Spleen (tissue), 11 donors: ENCODE measurements around the gene RBM10. TPM values are rescaled to one million over a fixed set of nuclear protein-coding genes. Genes with fewer than 3 reads are reported as not detected.

ENCODE experiments used
- DNase-seq: peaks from one replicate; pipeline ENCODE4 v3.0.0-alpha.2; 2020
- H3K27ac ChIP-seq, 8 donors: fragments of 200-600 bp; sonication (generic) in 7 of 8; 1 replicate in 4 of 8; 2 replicates in 4 of 8; pipeline versions ENCODE4 v1.5.0 to v1.8.0; 2016 to 2021; ENCODE audit warnings: inconsistent platforms in 4 of 8, mild to moderate bottlenecking in 4 of 8, moderate library complexity in 1 of 8
- H3K27me3 ChIP-seq, 7 donors: fragments of 200-600 bp; sonication (generic) in 6 of 7; replicated peaks in 1 of 7; 1 replicate in 4 of 7; 2 replicates in 3 of 7; pipeline versions ENCODE4 v1.5.0 to v1.8.0; 2016 to 2021; ENCODE audit warnings: inconsistent platforms in 3 of 7, mild to moderate bottlenecking in 1 of 7
- H3K36me3 ChIP-seq, 6 donors: fragments of 200-600 bp; sonication (generic) in 5 of 6; 1 replicate in 4 of 6; 2 replicates in 2 of 6; pipeline versions ENCODE4 v1.5.0 to v1.8.0; 2016 to 2021; ENCODE audit warnings: inconsistent platforms in 2 of 6
- H3K4me1 ChIP-seq, 6 donors: fragments of 200-600 bp; sonication (generic) in 5 of 6; 1 replicate in 3 of 6; 2 replicates in 3 of 6; pipeline versions ENCODE4 v1.5.0 to v1.8.0; 2016 to 2021; ENCODE audit warnings: inconsistent platforms in 3 of 6
- H3K4me3 ChIP-seq, 8 donors: fragments of 200-600 bp; sonication (generic) in 7 of 8; 1 replicate in 4 of 8; 2 replicates in 4 of 8; pipeline versions ENCODE4 v1.5.0 to v1.8.0; 2016 to 2021; ENCODE audit warnings: inconsistent platforms in 4 of 8, mild to moderate bottlenecking in 4 of 8, moderate library complexity in 2 of 8
- H3K9me3 ChIP-seq, 8 donors: fragments of 200-600 bp; sonication (generic) in 7 of 8; 1 replicate in 4 of 8; 2 replicates in 4 of 8; pipeline versions ENCODE4 v1.5.0 to v1.8.0; 2016 to 2021; ENCODE audit warnings: inconsistent platforms in 4 of 8
- POLR2A ChIP-seq, 3 donors: fragments of 450-650 bp; IDR thresholded peaks; one replicate each; pipeline ENCODE4 v1.5.1; 2017; ENCODE audit warnings: antibody characterized with exemption in 3 of 3, mild to moderate bottlenecking in 1 of 3
- POLR2AphosphoS5 ChIP-seq, 3 donors: sonication (generic); formaldehyde crosslinking; IDR thresholded peaks; one replicate each; pipeline ENCODE4 v1.5.1; 2017; ENCODE audit warnings: antibody characterized with exemption in 3 of 3
- WGBS, 5 donors: extraction: QIAGEN DNeasy Blood & Tissue Kit in 3 of 5; methylation state at CpG; one replicate each; pipeline versions ENCODE4 v1.1.5 to v1.1.7; 2013 to 2018; 5-methylcytosine and 5-hydroxymethylcytosine counted together
- intact Hi-C: fragments of 100-400 bp; cut with DNase I; formaldehyde crosslinking; loops from one replicate; pipeline ENCODE4 v1.15.0; 2023; ENCODE audit warnings: low total_unique reads
- polyA plus RNA-seq, 3 donors: library from polyadenylated mRNA; stranded (reverse); fragments of 200-250 nt; gene quantifications; one replicate each; pipeline ENCODE4 v1.2.1, GENCODE V29; 2013
- total RNA-seq, 7 donors: library from RNA; depleted of rRNA in 3 of 7; stranded (reverse); fragments of >200 nt in 3 of 7; fragmentation: NEBNext Ultra II Directional in 4 of 7; extraction: Animal tissue kit (Norgen Biotek cat#: 25700) in 4 of 7; gene quantifications; one replicate each; pipeline versions ENCODE4 v1.1.0 to v1.2.1, GENCODE V29; 2016 to 2021
- TF ChIP-seq, protein P1 (sequence below), 11 experiments: fragments of 200-600 bp in 7 of 11; fragments of 450-650 bp in 4 of 11; sonication (generic) in 4 of 11; IDR thresholded peaks in 8 of 11; conservative IDR thresholded peaks in 3 of 11; 1 replicate in 7 of 11; 2 replicates in 4 of 11; pipeline versions ENCODE4 v1.4.0 to v1.8.0; 2016 to 2021; ENCODE audit warnings: antibody characterized with exemption in 11 of 11, inconsistent platforms in 4 of 11, mild to moderate bottlenecking in 1 of 11
- donor health status: healthy with polysubstance abuse.
- donor health status: DM: no; HTN: no; CAD: no; lungs with moderate emphysema.
- donor health status: DM: no; HTN: no; CAD: no.
- donor health status: Bipolar disorder and iron deficiency.
- donor health status: healthy.
- donor health status: DM: no; HTN: no; CAD: no.
- donor health status: DM: yes; HTN: yes; CAD: no.

Gene RBM10
- total and polyA plus RNA-seq, 10 donors = 21.6 to 38.4 (median 29.7) TPM

DNA sequence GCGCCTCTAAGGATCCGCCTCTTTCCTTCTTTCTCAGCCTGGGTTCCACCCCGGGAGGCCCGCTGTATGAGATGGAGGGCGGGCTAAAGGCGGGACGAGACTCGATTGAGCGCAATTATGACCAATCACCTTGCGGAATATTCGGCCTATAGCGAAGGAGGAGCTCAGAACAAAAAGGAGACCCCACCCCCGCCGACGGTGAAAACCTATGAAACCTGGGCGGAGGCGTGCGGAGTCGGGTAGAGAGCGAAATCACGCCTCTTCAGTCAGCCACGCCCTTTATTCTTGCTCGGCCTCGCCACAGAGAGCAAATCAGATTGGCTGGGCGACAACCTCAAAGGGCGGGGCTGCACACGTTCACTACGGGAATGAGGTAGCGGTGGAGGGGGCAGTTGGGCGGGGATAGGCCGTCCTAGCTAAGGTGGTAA is 72.8 kb downstream of the RBM10 start:
- H3K4me3 ChIP-seq = peak overlapping the region; percentile 54 to 96 (median 73)
- H3K27ac ChIP-seq = peak overlapping the region; percentile 95 to 99 (median 98)
- TF ChIP-seq, protein P1, sequence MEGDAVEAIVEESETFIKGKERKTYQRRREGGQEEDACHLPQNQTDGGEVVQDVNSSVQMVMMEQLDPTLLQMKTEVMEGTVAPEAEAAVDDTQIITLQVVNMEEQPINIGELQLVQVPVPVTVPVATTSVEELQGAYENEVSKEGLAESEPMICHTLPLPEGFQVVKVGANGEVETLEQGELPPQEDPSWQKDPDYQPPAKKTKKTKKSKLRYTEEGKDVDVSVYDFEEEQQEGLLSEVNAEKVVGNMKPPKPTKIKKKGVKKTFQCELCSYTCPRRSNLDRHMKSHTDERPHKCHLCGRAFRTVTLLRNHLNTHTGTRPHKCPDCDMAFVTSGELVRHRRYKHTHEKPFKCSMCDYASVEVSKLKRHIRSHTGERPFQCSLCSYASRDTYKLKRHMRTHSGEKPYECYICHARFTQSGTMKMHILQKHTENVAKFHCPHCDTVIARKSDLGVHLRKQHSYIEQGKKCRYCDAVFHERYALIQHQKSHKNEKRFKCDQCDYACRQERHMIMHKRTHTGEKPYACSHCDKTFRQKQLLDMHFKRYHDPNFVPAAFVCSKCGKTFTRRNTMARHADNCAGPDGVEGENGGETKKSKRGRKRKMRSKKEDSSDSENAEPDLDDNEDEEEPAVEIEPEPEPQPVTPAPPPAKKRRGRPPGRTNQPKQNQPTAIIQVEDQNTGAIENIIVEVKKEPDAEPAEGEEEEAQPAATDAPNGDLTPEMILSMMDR (IDR thresholded peaks at IDR 0.05 in 8 of 11, conservative IDR thresholded peaks at IDR 0.05 in 3 of 11) = peak in 1 of 11 experiments; percentile 14
- TF ChIP-seq POLR2A (IDR thresholded peaks at IDR 0.05) (no peak), POLR2AphosphoS5 (IDR thresholded peaks at IDR 0.05) (peak in 2 of 3 donors; percentile 58 to 67)
- 0 to 9% (median 0%) methylated on average over 12 to 31 of the region's 31 CpGs for whole genome bisulfite sequencing, 5 donors
- peaks cover 2 to 44% (median 35%) of the 10 kb centered on the region in 6 donors for H3K36me3 ChIP-seq
- peaks cover 16 to 45% (median 31%) of the 10 kb centered on the region in 6 donors for H3K4me1 ChIP-seq
- intact Hi-C loops = no loop called here
- peak; percentile 99 for DNase-seq
- H3K9me3 ChIP-seq = no peaks in the 10 kb centered on the region
- no peaks in the 10 kb centered on the region for H3K27me3 ChIP-seq

DNA sequence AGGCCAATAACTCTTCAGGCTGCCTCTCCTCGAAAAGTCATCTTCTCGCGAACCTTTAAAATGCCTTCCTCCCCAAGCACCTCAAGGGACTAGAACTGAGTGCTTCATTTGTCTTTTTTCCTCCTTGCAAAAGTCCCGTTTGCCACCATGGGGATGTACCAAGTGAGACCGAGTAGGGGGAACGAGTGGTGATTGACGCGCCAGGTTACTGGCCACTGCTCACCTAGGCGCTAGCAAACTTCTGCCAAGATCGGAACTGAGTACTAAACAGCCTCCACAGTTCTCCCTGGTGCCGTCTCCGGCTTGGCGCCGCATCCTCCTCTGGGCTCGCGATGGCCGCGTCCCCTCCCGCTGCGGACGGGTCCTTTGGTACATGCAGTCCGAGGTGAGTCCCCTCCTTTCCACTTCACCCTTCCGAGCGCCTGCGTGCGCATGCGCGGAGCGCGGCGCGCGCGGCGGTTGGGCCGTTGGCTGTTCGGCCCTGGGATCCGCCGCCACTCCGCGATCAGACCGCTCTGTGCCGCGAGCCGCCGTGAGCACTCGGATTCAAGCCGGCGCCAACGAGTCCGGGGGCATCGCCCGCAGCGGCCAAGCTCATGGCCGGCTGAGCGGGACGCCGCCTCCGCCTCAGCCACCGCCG is 73.4 kb downstream of the RBM10 start, which contains the start of gene CDK16:
Gene CDK16, plus strand, starts transcription at position 402 of the 640 bp plus-strand sequence. CDS start 4,877 bp downstream, outside the sequence.
- Histone ChIP-seq H3K4me1 (peaks cover 16 to 45% (median 31%) of the 10 kb centered on the region in 6 donors), H3K27ac (peak within 1 kb of the TSS; percentile 95 to 99 (median 98)), H3K36me3 (peaks cover 0 to 42% (median 33%) of the 10 kb centered on the region in 6 donors), H3K27me3 (no peaks in the 10 kb centered on the region), H3K9me3 (no peaks in the 10 kb centered on the region), H3K4me3 (peak within 1 kb of the TSS; percentile 54 to 96 (median 73))
- TF ChIP-seq, protein P1 (IDR thresholded peaks at IDR 0.05 in 8 of 11, conservative IDR thresholded peaks at IDR 0.05 in 3 of 11) = peak in 2 of 11 experiments; percentile 16 to 20
- TF ChIP-seq POLR2A (IDR thresholded peaks at IDR 0.05) (peak; percentile 7 to 76 (median 9)), POLR2AphosphoS5 (IDR thresholded peaks at IDR 0.05) (peak; percentile 94 to 97 (median 95))
- WGBS, 5 donors = 0 to 2% (median 0%) methylated on average over 21 to 61 of the region's 61 CpGs
- intact Hi-C loops = no loop called here
- DNase-seq = peak; percentile 96

DNA sequence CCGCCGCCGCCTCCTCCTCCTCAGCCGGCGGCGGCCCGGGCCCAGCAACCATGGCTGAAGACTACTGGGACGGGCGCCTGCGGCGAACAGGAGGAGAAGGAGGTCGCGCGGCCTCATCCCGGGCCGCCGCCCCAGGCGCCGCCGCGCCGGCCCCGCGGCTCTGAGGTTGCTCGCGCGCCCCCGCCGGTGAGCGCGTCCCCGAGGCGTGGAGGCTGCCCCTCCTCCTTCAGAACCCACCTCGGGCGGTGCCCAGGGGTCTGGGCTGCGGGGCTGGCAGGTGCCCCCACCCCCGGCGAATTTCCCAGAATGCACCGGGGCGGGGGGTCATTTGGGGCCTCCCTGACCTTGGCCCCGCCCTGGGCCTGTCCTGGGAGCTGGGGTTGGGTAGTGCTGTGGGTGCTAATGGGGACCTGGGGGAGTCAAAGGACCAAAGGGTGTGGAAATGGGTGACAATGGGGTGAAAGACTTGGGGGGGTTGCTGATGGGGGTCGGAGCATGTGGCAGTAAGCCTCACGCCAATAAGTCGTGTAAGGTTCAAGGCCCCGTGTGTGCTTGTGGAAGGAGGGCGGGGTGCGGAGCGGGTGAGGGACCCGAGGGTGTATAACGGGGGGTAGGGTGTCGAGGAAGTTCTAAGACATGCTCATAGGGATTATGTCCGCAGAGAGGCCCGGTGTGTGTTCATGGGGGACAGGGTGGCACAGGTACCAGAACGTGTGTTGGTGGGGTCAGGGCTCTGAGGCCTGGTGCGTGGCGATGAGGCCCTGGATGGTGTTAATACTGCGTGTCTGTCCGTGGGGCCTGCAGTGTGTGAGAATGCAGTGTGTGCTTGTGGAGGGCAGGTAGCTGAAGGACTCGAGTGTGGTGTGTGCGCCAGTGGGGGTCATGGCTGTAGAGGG is 74.1 kb downstream of the RBM10 start:
- 1 to 14% (median 5%) methylated on average over 12 to 60 of the region's 60 CpGs for WGBS, 5 donors
- intact Hi-C loops = no loop called here
- peak; percentile 93 for DNase-seq
- Histone ChIP-seq H3K4me1 (peaks cover 16 to 45% (median 31%) of the 10 kb centered on the region in 6 donors), H3K4me3 (peak overlapping the region; percentile 54 to 96 (median 73)), H3K36me3 (peaks cover 0 to 42% (median 33%) of the 10 kb centered on the region in 6 donors), H3K9me3 (no peaks in the 10 kb centered on the region), H3K27me3 (no peaks in the 10 kb centered on the region), H3K27ac (peak overlapping the region; percentile 95 to 99 (median 98))
- no peak for TF ChIP-seq POLR2A (IDR thresholded peaks at IDR 0.05)
- no peak for TF ChIP-seq POLR2AphosphoS5 (IDR thresholded peaks at IDR 0.05)

DNA sequence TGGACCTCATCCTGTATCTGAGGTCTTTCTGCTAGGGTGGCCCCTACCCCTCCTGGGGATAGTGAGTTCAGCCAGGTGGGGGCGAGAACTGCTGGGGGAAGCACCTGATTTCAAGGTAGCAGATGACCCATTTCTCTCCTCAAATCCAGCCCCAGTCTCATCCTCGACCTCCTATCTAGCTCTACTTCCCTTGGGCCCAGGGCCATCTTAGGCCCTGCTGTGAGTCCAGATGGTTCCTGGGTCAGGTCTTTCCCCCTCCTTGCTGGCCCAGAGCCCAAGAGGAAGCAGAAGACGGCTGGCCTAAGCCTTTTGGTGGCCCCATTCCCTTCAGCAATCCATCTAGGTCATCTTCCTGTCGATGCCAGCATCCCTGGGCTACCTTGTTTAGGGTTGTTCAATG is 76.7 kb downstream of the RBM10 start:
- peak; percentile 56 for DNase-seq
- peaks cover 15 to 38% (median 26%) of the 10 kb centered on the region in 6 donors for H3K4me1 ChIP-seq
- H3K27ac ChIP-seq = no peak overlapping the region
- TF ChIP-seq, protein P1 (IDR thresholded peaks at IDR 0.05 in 8 of 11, conservative IDR thresholded peaks at IDR 0.05 in 3 of 11) = no peak
- TF ChIP-seq POLR2AphosphoS5 (IDR thresholded peaks at IDR 0.05) (no peak), POLR2A (IDR thresholded peaks at IDR 0.05) (no peak)
- no peaks in the 10 kb centered on the region for H3K27me3 ChIP-seq
- intact Hi-C loops = no loop called here
- WGBS, 5 donors = 47 to 74% (median 69%) methylated on average over 3 to 4 of the region's 4 CpGs
- no peak overlapping the region for H3K4me3 ChIP-seq
- peaks cover 0 to 42% (median 37%) of the 10 kb centered on the region in 6 donors for H3K36me3 ChIP-seq
- H3K9me3 ChIP-seq = no peaks in the 10 kb centered on the region
